DMS 273 treated with DMSO at 0.1 percent for 48 hours (cell line): ENCODE data around the gene CNKSR1.

Source experiments
- DNase-seq: peaks from one replicate; lab custom pipeline; 2025; lab: John Stamatoyannopoulos, UW

The CNKSR1 gene

GRCh38 chr1:26177182-26177684, at the start of gene CNKSR1:
Gene CNKSR1 (plus strand): TSS chr1:26177491. CDS start chr1:26177548, 57 bp downstream.
- DNase-seq: no peak

- DNase-seq: no peak
Measured at GRCh38 chr1:26129778-26130177, 47.5 kb upstream of the CNKSR1 start.

GRCh38 chr1:26130695-26131094, 46.6 kb upstream of the CNKSR1 start:
- no peak for DNase-seq

GRCh38 chr1:26132128-26132833, 45.0 kb upstream of the CNKSR1 start:
- DNase-seq: no peak

GRCh38 chr1:26132834-26133167, 44.5 kb upstream of the CNKSR1 start:
- no peak for DNase-seq

GRCh38 chr1:26134466-26134865, 42.8 kb upstream of the CNKSR1 start:
- no peak for DNase-seq

GRCh38 chr1:26138974-26139558, 38.2 kb upstream of the CNKSR1 start:
- DNase-seq: no peak

GRCh38 chr1:26142159-26142558, 35.1 kb upstream of the CNKSR1 start:
- no peak for DNase-seq

GRCh38 chr1:26145041-26145959, 32.0 kb upstream of the CNKSR1 start:
- peak; percentile 32 for DNase-seq

GRCh38 chr1:26145960-26146294, 31.4 kb upstream of the CNKSR1 start:
- no peak for DNase-seq

GRCh38 chr1:26148887-26149286, 28.4 kb upstream of the CNKSR1 start:
- DNase-seq: no peak

- no peak for DNase-seq
Measured at GRCh38 chr1:26153966-26154532, 23.2 kb upstream of the CNKSR1 start.

- no peak for DNase-seq
Measured at GRCh38 chr1:26154750-26155149, 22.5 kb upstream of the CNKSR1 start.

GRCh38 chr1:26155370-26156284, 21.7 kb upstream of the CNKSR1 start:
- DNase-seq: no peak

GRCh38 chr1:26156285-26157038, 20.8 kb upstream of the CNKSR1 start:
- DNase-seq: no peak

- DNase-seq: no peak
Measured at GRCh38 chr1:26158271-26158907, 18.9 kb upstream of the CNKSR1 start.

- DNase-seq: no peak
Measured at GRCh38 chr1:26158908-26159742, 18.2 kb upstream of the CNKSR1 start, which contains the start of gene FAM110D. Gene FAM110D (plus strand): TSS chr1:26159079. CDS start chr1:26161292, 2,213 bp downstream.

- no peak for DNase-seq
Measured at GRCh38 chr1:26159743-26160039, 17.6 kb upstream of the CNKSR1 start.
